B cell (primary cell): ENCODE measurements around the gene MAP7D1. TPM values are rescaled to one million over a fixed set of nuclear protein-coding genes. Genes with fewer than 3 reads are reported as not detected.
"Not testable (repeated sequence)": the region's sequence is repeated elsewhere in the genome, so short reads cannot be mapped to it uniquely, and the experiment has no call there.

Source experiments
- ATAC-seq: fragments of 200-7000 bp; cut with Tn5 transposase; one replicate; pipeline ENCODE4 v1.10.0; 2021; ENCODE audit warnings: low read depth, mild to moderate bottlenecking, moderate number of reproducible peaks, moderate library complexity
- CTCF ChIA-PET: fragments of 350-600 bp; sonication (Branson Sonifier 250); formaldehyde crosslinking; loops from one replicate; lab custom pipeline; 2021; ENCODE audit warnings: antibody characterized with exemption, inconsistent platforms; lab: Charles Lee
- POLR2A ChIA-PET: fragments of 350-600 bp; sonication (Branson Sonifier 250); formaldehyde crosslinking; loops from one replicate; lab custom pipeline; 2021; ENCODE audit warnings: antibody characterized with exemption; lab: Charles Lee
- DNase-seq: peaks from one replicate; pipeline ENCODE4 v3.0.0; 2013
- H2AFZ ChIP-seq: 2 replicates; pipeline ENCODE4 v1.6.1; 2012; ENCODE audit warnings: mild to moderate bottlenecking, low read depth, low read length; ENCODE audit not compliant: insufficient read depth, poor library complexity, severe bottlenecking
- H3K27ac ChIP-seq, 2 donors: 1 replicate in 1 of 2; 2 replicates in 1 of 2; pipeline ENCODE4 v1.5.1; 2012 to 2013; ENCODE audit warnings: low read length in 2 of 2, mild to moderate bottlenecking in 2 of 2, moderate library complexity in 1 of 2
- H3K27me3 ChIP-seq, 4 experiments: fragments of 200-600 bp in 1 of 4; sonication (generic) in 1 of 4; replicated peaks in 1 of 4; 1 replicate in 2 of 4; 2 replicates in 2 of 4; pipeline versions ENCODE4 v1.6.1 to v1.7.0; 2013 to 2016; ENCODE audit warnings: low read length in 3 of 4, mild to moderate bottlenecking in 2 of 4, mixed read lengths in 1 of 4, moderate library complexity in 1 of 4; ENCODE audit not compliant: insufficient read depth in 4 of 4, control insufficient read depth in 3 of 4; ENCODE audit errors: control extremely low read depth in 1 of 4
- H3K36me3 ChIP-seq, 2 experiments: replicated peaks in 1 of 2; 1 replicate in 1 of 2; 2 replicates in 1 of 2; pipeline versions ENCODE4 v1.6.1 to v1.7.1; 2013; ENCODE audit warnings: low read length in 1 of 2; ENCODE audit not compliant: insufficient read depth in 2 of 2, control insufficient read depth in 1 of 2; ENCODE audit errors: control extremely low read depth in 1 of 2, extremely low read depth in 1 of 2
- H3K4me1 ChIP-seq, 2 donors: fragments of 200-600 bp in 1 of 2; sonication (generic) in 1 of 2; 1 replicate in 1 of 2; 2 replicates in 1 of 2; pipeline versions ENCODE4 v1.5.1 to v1.6.1; 2013 to 2017; ENCODE audit warnings: low read length in 2 of 2; ENCODE audit not compliant: control insufficient read depth in 2 of 2, insufficient read depth in 2 of 2
- H3K4me2 ChIP-seq: replicated peaks from 2 replicates; pipeline ENCODE3; 2012; ENCODE audit warnings: mild to moderate bottlenecking, low read depth, low read length; ENCODE audit not compliant: poor library complexity, severe bottlenecking
- H3K4me3 ChIP-seq, 5 experiments: fragments of 200-600 bp in 1 of 5; sonication (generic) in 1 of 5; 1 replicate in 3 of 5; 2 replicates in 2 of 5; pipeline versions ENCODE4 v1.5.1 to v1.7.0; 2011 to 2016; ENCODE audit warnings: low read length in 4 of 5, mild to moderate bottlenecking in 4 of 5, low read depth in 2 of 5, control low read depth in 1 of 5, moderate library complexity in 1 of 5; ENCODE audit not compliant: insufficient read depth in 1 of 5; ENCODE audit errors: control extremely low read depth in 1 of 5, extremely low read depth in 1 of 5
- H3K79me2 ChIP-seq: fragments of 200-600 bp; sonication (generic); one replicate; pipeline ENCODE4 v1.6.0; 2016; ENCODE audit warnings: low read length; ENCODE audit not compliant: control insufficient read depth, insufficient read depth
- H3K9ac ChIP-seq: fragments of 200-600 bp; sonication (generic); 2 replicates; pipeline ENCODE4 v1.6.1; 2017; ENCODE audit warnings: mild to moderate bottlenecking, low read length, moderate library complexity
- H3K9me3 ChIP-seq, 3 donors: one replicate each; pipeline versions ENCODE4 v1.6.1 to v1.7.1; 2013; ENCODE audit warnings: low read length in 2 of 3; ENCODE audit not compliant: control insufficient read depth in 2 of 3, insufficient read depth in 1 of 3; ENCODE audit errors: control extremely low read depth in 1 of 3
- H4K20me1 ChIP-seq: 2 replicates; pipeline ENCODE4 v1.6.0; 2012; ENCODE audit warnings: mild to moderate bottlenecking, low read length; ENCODE audit not compliant: insufficient read depth, control insufficient read depth, poor library complexity, severe bottlenecking
- H3K27ac Mint-ChIP-seq: one replicate; pipeline ENCODE4 v1.8.0; 2021; ENCODE audit warnings: mixed read lengths
- H3K27me3 Mint-ChIP-seq: one replicate; pipeline ENCODE4 v1.8.0; 2021; ENCODE audit warnings: mixed read lengths
- H3K4me1 Mint-ChIP-seq: one replicate; pipeline ENCODE4 v1.8.0; 2021; ENCODE audit warnings: mixed read lengths
- H3K4me3 Mint-ChIP-seq: one replicate; pipeline ENCODE4 v1.8.0; 2021; ENCODE audit warnings: mixed read lengths
- H3K9me3 Mint-ChIP-seq: one replicate; pipeline ENCODE4 v1.8.0; 2022; ENCODE audit warnings: mixed read lengths; ENCODE audit not compliant: insufficient read depth
- CTCF ChIP-seq: fragments of 200-600 bp; IDR thresholded peaks from one replicate; pipeline ENCODE4 v1.8.0; 2022; ENCODE audit warnings: antibody characterized with exemption, mild to moderate bottlenecking
- EZH2 ChIP-seq: IDR thresholded peaks from 2 replicates; pipeline ENCODE4 v1.6.1; 2012; ENCODE audit warnings: borderline replicate concordance, low read depth, mild to moderate bottlenecking, moderate library complexity, low read length; ENCODE audit not compliant: insufficient read depth, poor library complexity, severe bottlenecking
- WGBS: methylation state at CpG from one replicate; pipeline ENCODE4 v1.1.5; 2013; ENCODE audit warnings: missing lambda C conversion rate; ENCODE audit not compliant: insufficient coverage; 5-methylcytosine and 5-hydroxymethylcytosine counted together
- intact Hi-C: fragments of 100-400 bp; cut with micrococcal nuclease; formaldehyde crosslinking; loops from one replicate; pipeline ENCODE4 v1.10.0; 2022
- polyA plus RNA-seq: library from polyadenylated mRNA; depleted of rRNA; stranded (reverse); fragments of >200 nt; gene quantifications from 2 replicates; pipeline ENCODE4 v1.2.3, GENCODE V29; 2012
- total RNA-seq, 2 donors: library from RNA; stranded (reverse); fragments of 120-200 nt in 1 of 2; gene quantifications; 1 replicate in 1 of 2; 2 replicates in 1 of 2; pipeline versions ENCODE4 v1.2.3 to v1.2.4, GENCODE V29; 2013 to 2022

The MAP7D1 gene
- total and polyA plus RNA-seq, 2 donors (not counting 1 experiment from before 2014, with no cell fraction given): 44.2 to 65.2 TPM

- intact Hi-C loops: no loop called here
- peak overlapping the region; percentile 53 for H2AFZ ChIP-seq
- no peaks in the 10 kb centered on the region for H3K36me3 ChIP-seq
- Mint-ChIP-seq H3K27ac (no peak overlapping the region), H3K27me3 (no peaks in the 10 kb centered on the region), H3K4me1 (peaks cover 9% of the 10 kb centered on the region), H3K4me3 (no peak overlapping the region), H3K9me3 (no peaks in the 10 kb centered on the region)
- H3K4me1 ChIP-seq: peaks cover 0 to 10% of the 10 kb centered on the region in 2 donors
- no peak overlapping the region for H3K4me2 ChIP-seq
- no peak overlapping the region for H3K4me3 ChIP-seq
- H3K9me3 ChIP-seq: no peaks in the 10 kb centered on the region
- DNase-seq (no peak), ATAC-seq (no peak)
- TF ChIP-seq CTCF: no peak
- no peak for TF ChIP-seq EZH2
- 98% methylated on average over 2 of the region's 2 CpGs for WGBS
- ChIA-PET CTCF (no interaction called here), POLR2A (no interaction called here)
- H3K27ac ChIP-seq: no peak overlapping the region
- H3K79me2 ChIP-seq: no peaks in the 10 kb centered on the region
- no peaks in the 10 kb centered on the region for H4K20me1 ChIP-seq
- H3K27me3 ChIP-seq: no peaks in the 10 kb centered on the region
- H3K9ac ChIP-seq: no peak overlapping the region
These were observed 56.8 kb downstream of the MAP7D1 start for GRCh38 chr1:36212782-36213181.

DNA sequence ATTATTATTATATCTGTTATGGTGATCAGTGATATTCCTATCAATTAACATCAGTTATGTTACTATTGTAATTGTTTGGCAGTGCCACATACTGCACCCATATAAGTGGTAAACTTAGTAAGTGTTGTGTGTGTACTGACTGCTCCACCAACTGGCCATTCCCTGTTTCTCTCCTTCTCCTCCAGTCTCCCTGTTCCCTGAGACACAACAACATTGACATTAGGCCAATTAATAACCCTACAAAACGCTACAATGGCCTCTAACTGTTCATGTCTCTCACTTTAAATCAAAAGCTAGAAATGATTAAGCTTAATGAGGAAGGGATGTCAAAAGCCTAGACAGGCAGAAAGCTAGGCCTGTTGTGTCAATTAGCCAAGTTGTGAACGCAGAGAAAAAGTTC is 61.7 kb downstream of the MAP7D1 start:
- H3K9me3 ChIP-seq: no peaks in the 10 kb centered on the region
- TF ChIP-seq EZH2 (no peak), CTCF (no peak)
- no peak overlapping the region for H3K9ac ChIP-seq
- no peak overlapping the region for H3K4me2 ChIP-seq
- POLR2A ChIA-PET: no interaction called here
- no peaks in the 10 kb centered on the region for H4K20me1 ChIP-seq
- Mint-ChIP-seq H3K9me3 (no peaks in the 10 kb centered on the region), H3K27me3 (no peaks in the 10 kb centered on the region), H3K27ac (no peak overlapping the region), H3K4me3 (no peak overlapping the region), H3K4me1 (peaks cover 5% of the 10 kb centered on the region)
- WGBS: 100% methylated on average over 1 of the region's 2 CpGs
- no peak overlapping the region for H2AFZ ChIP-seq
- H3K27ac ChIP-seq: no peak overlapping the region
- DNase-seq: no peak
- H3K4me1 ChIP-seq: peaks cover 0 to 7% of the 10 kb centered on the region in 2 donors
- H3K4me3 ChIP-seq: no peak overlapping the region
- CTCF ChIA-PET: interaction anchor here (0.7 kb wide), 1 partner anchor 1291 kb away, joined by 3 read pairs; no protein-coding TSS in a partner anchor
- intact Hi-C loops: no loop called here
- ATAC-seq: no peak
- H3K27me3 ChIP-seq: no peaks in the 10 kb centered on the region
- no peaks in the 10 kb centered on the region for H3K36me3 ChIP-seq
- H3K79me2 ChIP-seq: no peaks in the 10 kb centered on the region

DNA sequence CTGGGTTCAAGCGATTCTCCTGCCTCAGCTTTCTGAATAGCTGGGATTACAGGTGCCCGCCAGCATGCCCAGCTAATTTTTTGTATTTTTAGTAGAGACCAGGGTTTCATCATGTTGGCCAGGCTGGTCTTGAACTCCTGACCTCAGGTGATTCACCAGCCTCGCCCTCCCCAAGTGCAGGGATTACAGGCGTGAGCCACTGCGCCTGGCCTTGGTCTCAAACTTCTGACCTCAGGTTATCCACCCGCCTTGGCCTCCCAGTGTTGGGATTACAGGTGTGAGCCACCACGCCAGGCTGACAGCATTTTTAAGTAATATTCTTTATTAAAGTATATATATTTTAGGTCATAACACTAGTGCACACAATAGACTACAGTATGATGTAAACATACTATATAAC is 65.9 kb downstream of the MAP7D1 start:
- H3K36me3 ChIP-seq: peaks cover 0 to 11% of the 10 kb centered on the region in 2 experiments
- H3K4me1 ChIP-seq: peaks cover 21 to 33% of the 10 kb centered on the region in 2 donors
- DNase-seq, H2AFZ ChIP-seq, H3K4me3 ChIP-seq, H3K9me3 Mint-ChIP-seq, H3K9me3 ChIP-seq, H3K27me3 ChIP-seq, H3K27ac Mint-ChIP-seq, H3K27me3 Mint-ChIP-seq, CTCF ChIA-PET, H3K4me3 Mint-ChIP-seq, H3K9ac ChIP-seq, intact Hi-C loops, ATAC-seq, H4K20me1 ChIP-seq, H3K4me2 ChIP-seq: not testable (repeated sequence)
- H3K27ac ChIP-seq: peak overlapping the region in 1 of 2 donors; percentile 100
- H3K79me2 ChIP-seq: peaks cover 25% of the 10 kb centered on the region
- peaks cover 27% of the 10 kb centered on the region for H3K4me1 Mint-ChIP-seq
- POLR2A ChIA-PET: interaction anchor here (0.8 kb wide), 1 partner anchor 996 kb away, joined by 3 read pairs; no protein-coding TSS in a partner anchor
- 100% methylated on average over 4 of the region's 7 CpGs for WGBS
